Colon (tissue), 2 donors: ENCODE measurements around the gene RAB3IL1.

Source experiments
- FAIRE-seq: peaks from 2 replicates; lab custom pipeline; 2012; peaks lifted over from hg19 to GRCh38; lab: Jason Lieb, UNC
- donor health status: control.
- donor health status: control.

RAB3IL1 gene

GRCh38 chr11:61866231-61866957 is 51.0 kb downstream of the RAB3IL1 start:
- no peak for FAIRE-seq

GRCh38 chr11:61864814-61865775 is 52.3 kb downstream of the RAB3IL1 start:
- FAIRE-seq = no peak

- no peak for FAIRE-seq
Measured at GRCh38 chr11:61863548-61864081, 53.8 kb downstream of the RAB3IL1 start.

- no peak for FAIRE-seq
Measured at GRCh38 chr11:61862714-61863547, 54.4 kb downstream of the RAB3IL1 start.

- no peak for FAIRE-seq
Measured at GRCh38 chr11:61861634-61862033, 55.7 kb downstream of the RAB3IL1 start.

GRCh38 chr11:61860054-61860903 is 57.1 kb downstream of the RAB3IL1 start:
- no peak for FAIRE-seq

GRCh38 chr11:61855939-61856680 is 61.3 kb downstream of the RAB3IL1 start:
- FAIRE-seq = no peak

- no peak for FAIRE-seq
Measured at GRCh38 chr11:61854966-61855714, 62.2 kb downstream of the RAB3IL1 start.

- no peak for FAIRE-seq
Measured at GRCh38 chr11:61854206-61854895, 63.0 kb downstream of the RAB3IL1 start.

- FAIRE-seq = no peak
Measured at GRCh38 chr11:61853698-61854169, 63.6 kb downstream of the RAB3IL1 start.

- no peak for FAIRE-seq
Measured at GRCh38 chr11:61851900-61852295, 65.5 kb downstream of the RAB3IL1 start.

- FAIRE-seq = no peak
Measured at GRCh38 chr11:61851113-61851899, 66.1 kb downstream of the RAB3IL1 start.

- FAIRE-seq = no peak
Measured at GRCh38 chr11:61850687-61851086, 66.7 kb downstream of the RAB3IL1 start.

GRCh38 chr11:61848631-61849030 is 68.7 kb downstream of the RAB3IL1 start:
- no peak for FAIRE-seq

- no peak for FAIRE-seq
Measured at GRCh38 chr11:61847914-61848581, 69.3 kb downstream of the RAB3IL1 start.
